H9 (cell line): ENCODE results near the gene MOV10. TPM values are rescaled to one million over a fixed set of nuclear protein-coding genes. Genes with fewer than 3 reads are reported as not detected.

Experiments used
- DNase-seq: peaks from one replicate; pipeline ENCODE4 v3.0.0-alpha.2; 2017
- H2AFZ ChIP-seq: one replicate; pipeline ENCODE4 v1.6.1; 2013; ENCODE audit warnings: mild to moderate bottlenecking, low read length, control low read depth, moderate library complexity
- H2AK5ac ChIP-seq: 2 replicates; pipeline ENCODE4 v1.6.1; 2013; ENCODE audit warnings: low read length, control low read depth, mixed read lengths; ENCODE audit not compliant: insufficient read length
- H2BK120ac ChIP-seq: one replicate; pipeline ENCODE4 v1.6.1; 2013; ENCODE audit warnings: low read depth, mild to moderate bottlenecking, low read length, control low read depth, inconsistent platforms; ENCODE audit not compliant: poor library complexity, severe bottlenecking
- H2BK12ac ChIP-seq: 2 replicates; pipeline ENCODE4 v1.6.1; 2013; ENCODE audit warnings: low read length, control low read depth, mixed read lengths, low read depth; ENCODE audit not compliant: insufficient read length
- H2BK15ac ChIP-seq: 2 replicates; pipeline ENCODE4 v1.6.1; 2013; ENCODE audit warnings: low read depth, low read length, control low read depth
- H2BK20ac ChIP-seq: one replicate; pipeline ENCODE4 v1.6.1; 2013; ENCODE audit warnings: low read depth, mild to moderate bottlenecking, low read length, control low read depth, inconsistent platforms; ENCODE audit not compliant: poor library complexity, severe bottlenecking
- H2BK5ac ChIP-seq: 2 replicates; pipeline ENCODE4 v1.6.1; 2013; ENCODE audit warnings: low read length, control low read depth, mixed read lengths; ENCODE audit not compliant: insufficient read length
- H3K14ac ChIP-seq: 2 replicates; pipeline ENCODE4 v1.6.1; 2013; ENCODE audit warnings: low read length, control low read depth; ENCODE audit not compliant: insufficient read depth
- H3K18ac ChIP-seq: 2 replicates; pipeline ENCODE4 v1.6.1; 2013; ENCODE audit warnings: low read depth, mild to moderate bottlenecking, mixed read lengths, low read length, control low read depth; ENCODE audit not compliant: insufficient read length
- H3K23ac ChIP-seq: 2 replicates; pipeline ENCODE4 v1.6.1; 2013; ENCODE audit warnings: low read length, control low read depth, mixed read lengths, low read depth; ENCODE audit not compliant: insufficient read length
- H3K23me2 ChIP-seq: 2 replicates; pipeline ENCODE4 v1.6.1; 2013; ENCODE audit warnings: low read depth, mild to moderate bottlenecking, mixed read lengths, low read length, control low read depth; ENCODE audit not compliant: insufficient read length, poor library complexity, severe bottlenecking
- H3K27ac ChIP-seq: 2 replicates; pipeline ENCODE4 v1.5.1; 2013; ENCODE audit warnings: low read length, control low read depth, mixed read lengths, low read depth; ENCODE audit not compliant: insufficient read length
- H3K27me3 ChIP-seq: 2 replicates; pipeline ENCODE4 v1.6.1; 2013; ENCODE audit warnings: low read length, control low read depth, inconsistent platforms; ENCODE audit not compliant: insufficient read depth
- H3K4ac ChIP-seq: 2 replicates; pipeline ENCODE4 v1.6.1; 2013; ENCODE audit warnings: low read depth, mild to moderate bottlenecking, control low read depth, inconsistent platforms, low read length, moderate library complexity
- H3K4me1 ChIP-seq: 2 replicates; pipeline ENCODE4 v1.6.1; 2013; ENCODE audit warnings: low read length, control low read depth, inconsistent platforms; ENCODE audit not compliant: insufficient read depth
- H3K4me2 ChIP-seq: 2 replicates; pipeline ENCODE4 v1.6.1; 2013; ENCODE audit warnings: low read length, control low read depth, mixed read lengths; ENCODE audit not compliant: insufficient read length, insufficient read depth
- H3K56ac ChIP-seq: 2 replicates; pipeline ENCODE4 v1.6.1; 2013; ENCODE audit warnings: low read depth, mild to moderate bottlenecking, mixed read lengths, low read length, control low read depth; ENCODE audit not compliant: insufficient read length
- H3K79me1 ChIP-seq: 2 replicates; pipeline ENCODE4 v1.6.1; 2013; ENCODE audit warnings: low read depth, mild to moderate bottlenecking, moderate library complexity, low read length, control low read depth, inconsistent platforms; ENCODE audit not compliant: insufficient read depth, poor library complexity, severe bottlenecking
- H3K79me2 ChIP-seq: 2 replicates; pipeline ENCODE4 v1.6.1; 2013; ENCODE audit warnings: low read length, control low read depth, inconsistent platforms; ENCODE audit not compliant: insufficient read depth
- H3K9ac ChIP-seq: 2 replicates; pipeline ENCODE4 v1.6.1; 2013; ENCODE audit warnings: low read length, control low read depth, mixed read lengths; ENCODE audit not compliant: insufficient read length; ENCODE audit errors: extremely low read depth
- H3K9me3 ChIP-seq: one replicate; pipeline ENCODE4 v1.6.1; 2013; ENCODE audit warnings: low read depth, low read length, inconsistent platforms; ENCODE audit not compliant: control insufficient read depth
- H3T11ph ChIP-seq: one replicate; pipeline ENCODE4 v1.6.1; 2013; ENCODE audit warnings: mild to moderate bottlenecking, low read length, control low read depth, inconsistent platforms
- H4K20me1 ChIP-seq: one replicate; pipeline ENCODE4 v1.6.1; 2013; ENCODE audit not compliant: control insufficient read depth, insufficient read length, insufficient read depth
- H4K5ac ChIP-seq: 2 replicates; pipeline ENCODE4 v1.6.1; 2013; ENCODE audit warnings: low read depth, mild to moderate bottlenecking, mixed read lengths, low read length, control low read depth; ENCODE audit not compliant: insufficient read length
- H4K8ac ChIP-seq: replicated peaks from 2 replicates; pipeline ENCODE4 v1.6.1; 2013; ENCODE audit warnings: low read length, control low read depth, mixed read lengths, low read depth; ENCODE audit not compliant: insufficient read length
- H4K91ac ChIP-seq: 2 replicates; pipeline ENCODE4 v1.6.1; 2013; ENCODE audit warnings: low read depth, mild to moderate bottlenecking, moderate library complexity, mixed read lengths, low read length, control low read depth; ENCODE audit not compliant: insufficient read length
- H3K27ac Mint-ChIP-seq, 3 experiments: 2 replicates in 2 of 3; 3 replicates in 1 of 3; pipeline ENCODE4 v1.8.0; 2020 to 2021; ENCODE audit warnings: mixed read lengths in 3 of 3, mild to moderate bottlenecking in 1 of 3, moderate library complexity in 1 of 3
- H3K27me3 Mint-ChIP-seq: 2 replicates; pipeline ENCODE4 v1.8.0; 2021; ENCODE audit warnings: low read depth, mild to moderate bottlenecking, moderate library complexity, mixed read lengths
- H3K36me3 Mint-ChIP-seq, 3 experiments: 2 replicates in 2 of 3; 3 replicates in 1 of 3; pipeline ENCODE4 v1.8.0; 2020 to 2021; ENCODE audit warnings: low read depth in 3 of 3, mixed read lengths in 3 of 3; ENCODE audit not compliant: insufficient read depth in 1 of 3
- H3K4me1 Mint-ChIP-seq, 2 experiments: 2 replicates each; pipeline ENCODE4 v1.8.0; 2020; ENCODE audit warnings: mixed read lengths in 2 of 2
- H3K4me3 Mint-ChIP-seq, 2 experiments: 2 replicates in 1 of 2; 3 replicates in 1 of 2; pipeline ENCODE4 v1.8.0; 2020 to 2021; ENCODE audit warnings: mild to moderate bottlenecking in 2 of 2, mixed read lengths in 2 of 2, moderate library complexity in 1 of 2
- H3K9me3 Mint-ChIP-seq, 2 experiments: 2 replicates in 1 of 2; 3 replicates in 1 of 2; pipeline ENCODE4 v1.8.0; 2020; ENCODE audit warnings: mild to moderate bottlenecking in 2 of 2, mixed read lengths in 2 of 2, moderate library complexity in 1 of 2
- CTCF ChIP-seq: fragments of 200-600 bp; sonication (generic); conservative IDR thresholded peaks from 3 replicates; pipeline ENCODE4 v1.8.0; 2021; ENCODE audit warnings: antibody characterized with exemption, mild to moderate bottlenecking
- total RNA-seq: library from RNA; stranded (reverse); gene quantifications from 2 replicates; pipeline ENCODE4 v1.2.1, GENCODE V29; 2021

Gene MOV10
- total RNA-seq, 1 experiment from 2014 or later, result 77.8 TPM

DNA sequence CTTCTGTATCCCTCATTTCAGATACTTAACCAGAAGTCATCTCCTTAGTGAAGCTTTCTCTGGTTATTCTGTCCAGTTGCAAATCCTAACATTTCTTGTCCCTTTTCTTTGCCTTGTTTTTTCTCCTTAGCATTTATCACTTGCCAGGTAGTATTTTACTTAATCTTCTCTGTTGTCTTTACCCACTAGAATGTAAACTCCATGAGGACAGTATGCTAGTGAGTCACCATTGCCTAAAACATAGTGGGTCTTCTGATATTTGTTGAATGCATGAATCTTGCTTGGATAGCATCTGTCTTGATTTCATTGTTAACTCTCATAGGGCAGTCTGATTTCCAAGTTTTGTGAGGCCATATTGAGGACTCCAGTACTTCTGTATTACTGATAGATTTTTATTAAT is 45.2 kb upstream of the MOV10 start:
- H4K20me1 ChIP-seq, result no peaks in the 10 kb centered on the region
- H2BK12ac ChIP-seq, result no peak overlapping the region
- Mint-ChIP-seq H3K9me3 (no peaks in the 10 kb centered on the region), H3K4me3 (no peak overlapping the region), H3K27ac (peak overlapping the region in 1 of 3 experiments; percentile 6; a peak in 1 of 7 replicates), H3K4me1 (no peaks in the 10 kb centered on the region), H3K36me3 (peaks cover 0 to 25% (median 5%) of the 10 kb centered on the region in 3 experiments; a peak in 3 of 7 replicates), H3K27me3 (no peaks in the 10 kb centered on the region)
- no peak overlapping the region for H2AK5ac ChIP-seq
- H2BK20ac ChIP-seq, result no peak overlapping the region
- H2AFZ ChIP-seq, result no peak overlapping the region
- no peak overlapping the region for H2BK120ac ChIP-seq
- H3K27me3 ChIP-seq, result no peaks in the 10 kb centered on the region
- no peak overlapping the region for H3K9ac ChIP-seq
- no peaks in the 10 kb centered on the region for H3K9me3 ChIP-seq
- no peak overlapping the region for H2BK15ac ChIP-seq
- H3K18ac ChIP-seq, result no peak overlapping the region
- no peak overlapping the region for H3T11ph ChIP-seq
- H3K79me1 ChIP-seq, result peaks cover 9% of the 10 kb centered on the region
- H2BK5ac ChIP-seq, result no peak overlapping the region
- H3K23ac ChIP-seq, result no peak overlapping the region
- H4K5ac ChIP-seq, result no peak overlapping the region
- H3K27ac ChIP-seq, result no peak overlapping the region
- no peak overlapping the region for H4K8ac ChIP-seq
- H3K79me2 ChIP-seq, result peaks cover 26% of the 10 kb centered on the region; the same call in 1 of the 2 replicates
- H3K23me2 ChIP-seq, result no peaks in the 10 kb centered on the region
- H3K56ac ChIP-seq, result no peak overlapping the region
- no peaks in the 10 kb centered on the region for H3K4me1 ChIP-seq
- no peak for TF ChIP-seq CTCF
- no peak overlapping the region for H4K91ac ChIP-seq
- no peak overlapping the region for H3K14ac ChIP-seq
- H3K4ac ChIP-seq, result no peak overlapping the region
- no peak overlapping the region for H3K4me2 ChIP-seq
- no peak for DNase-seq
